Type B pancreatic cell (in vitro differentiated cells): ENCODE measurements around the gene ADAM19. TPM values are rescaled to one million over a fixed set of nuclear protein-coding genes. Genes with fewer than 3 reads are reported as not detected.

Source experiments
- DNase-seq: peaks from one replicate; pipeline ENCODE4 v3.0.0; 2021; ENCODE audit warnings: mixed read lengths; ENCODE audit not compliant: unreplicated experiment; ENCODE audit errors: extremely low spot score
- H3K27ac Mint-ChIP-seq: 2 replicates; pipeline ENCODE4 v1.8.0; 2021; ENCODE audit warnings: mild to moderate bottlenecking, mixed read lengths
- H3K27me3 Mint-ChIP-seq: 2 replicates; pipeline ENCODE4 v1.8.0; 2021; ENCODE audit warnings: mixed read lengths
- H3K36me3 Mint-ChIP-seq: 2 replicates; pipeline ENCODE4 v1.8.0; 2021; ENCODE audit warnings: mixed read lengths
- H3K4me1 Mint-ChIP-seq: one replicate; pipeline ENCODE4 v1.8.0; 2021; ENCODE audit warnings: mixed read lengths; ENCODE audit not compliant: unreplicated experiment
- H3K4me3 Mint-ChIP-seq: 2 replicates; pipeline ENCODE4 v1.8.0; 2021; ENCODE audit warnings: mild to moderate bottlenecking, mixed read lengths
- H3K9me3 Mint-ChIP-seq: 2 replicates; pipeline ENCODE4 v1.8.0; 2021; ENCODE audit warnings: mixed read lengths
- CTCF ChIP-seq: fragments of 200-600 bp; sonication (generic); conservative IDR thresholded peaks from 2 replicates; pipeline ENCODE4 v1.5.0; 2021; ENCODE audit warnings: antibody characterized with exemption, mild to moderate bottlenecking
- total RNA-seq: library from RNA; stranded (reverse); gene quantifications from 2 replicates; pipeline ENCODE4 v1.2.1, GENCODE V29; 2021; ENCODE audit warnings: low replicate concordance

ADAM19 gene
- total RNA-seq, 1 donor from 2014 or later: 15.8 TPM

DNA sequence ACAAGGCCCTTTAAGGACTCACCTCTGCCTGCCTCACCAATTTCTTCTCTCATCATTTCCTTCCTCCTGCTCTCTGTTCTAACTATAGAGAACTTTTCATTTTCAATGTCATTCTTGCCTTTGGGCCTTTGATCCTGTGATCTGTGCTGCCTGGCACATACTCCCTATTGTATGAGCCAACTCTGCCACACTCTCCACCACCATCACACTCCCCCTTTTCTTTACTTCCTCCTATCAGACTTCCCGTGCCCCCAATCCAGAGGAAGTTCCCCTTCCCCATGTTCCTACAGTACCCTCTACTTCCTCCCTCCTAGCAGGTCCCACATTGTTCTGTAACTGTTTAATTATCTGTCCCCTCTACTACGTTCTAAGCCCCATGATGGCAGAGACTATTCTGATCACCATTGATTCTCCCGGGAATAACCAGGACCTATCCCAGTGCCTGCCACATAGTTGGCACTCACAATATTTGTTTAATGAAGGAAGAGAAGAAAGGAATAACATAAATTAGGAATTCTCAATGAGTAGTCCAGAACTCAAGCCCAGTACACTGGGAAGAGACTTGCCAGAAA lies 27.5 kb downstream of the ADAM19 start:
- Mint-ChIP-seq H3K4me1 (peaks cover 5% of the 10 kb centered on the region), H3K36me3 (no peaks in the 10 kb centered on the region), H3K27me3 (no peaks in the 10 kb centered on the region), H3K9me3 (peaks cover 5% of the 10 kb centered on the region), H3K27ac (no peak overlapping the region), H3K4me3 (no peak overlapping the region)
- DNase-seq: no peak
- TF ChIP-seq CTCF: no peak

DNA sequence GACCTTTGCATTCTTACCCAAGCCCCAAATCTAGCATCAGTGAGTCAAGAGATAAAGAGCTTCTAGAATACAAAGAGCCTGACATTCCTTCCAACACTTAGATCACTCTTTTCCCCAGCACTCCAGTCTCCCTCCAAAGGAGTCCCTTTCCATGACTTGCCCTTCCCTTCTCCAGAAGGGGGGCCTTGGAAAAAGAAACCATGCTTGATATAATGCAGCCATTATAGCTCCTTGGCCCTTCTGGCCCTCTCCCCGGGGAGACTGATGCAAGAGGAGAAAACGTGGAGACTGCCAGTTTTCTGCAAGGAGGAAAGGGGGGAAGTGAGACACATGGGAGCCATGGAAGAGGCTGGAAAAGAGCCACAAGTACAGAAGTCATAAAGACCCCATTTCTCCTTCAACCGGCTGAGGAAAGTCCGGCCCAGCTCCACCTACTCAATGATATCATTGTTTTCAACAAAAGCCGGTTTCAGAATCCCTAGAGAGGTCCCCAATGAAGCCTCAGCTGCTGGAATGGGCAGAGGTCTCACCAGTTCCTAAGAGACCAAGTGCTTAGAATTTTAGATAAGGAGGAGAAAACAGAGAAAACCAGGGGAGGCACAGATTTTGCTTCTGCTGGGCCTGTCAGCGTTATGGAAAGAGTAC lies 29.0 kb downstream of the ADAM19 start:
- H3K9me3 Mint-ChIP-seq: peaks cover 5% of the 10 kb centered on the region
- no peaks in the 10 kb centered on the region for H3K36me3 Mint-ChIP-seq
- no peak for TF ChIP-seq CTCF
- no peak overlapping the region for H3K27ac Mint-ChIP-seq
- no peak overlapping the region for H3K4me3 Mint-ChIP-seq
- H3K27me3 Mint-ChIP-seq: peaks cover 3% of the 10 kb centered on the region
- DNase-seq: no peak
- H3K4me1 Mint-ChIP-seq: peaks cover 8% of the 10 kb centered on the region

DNA sequence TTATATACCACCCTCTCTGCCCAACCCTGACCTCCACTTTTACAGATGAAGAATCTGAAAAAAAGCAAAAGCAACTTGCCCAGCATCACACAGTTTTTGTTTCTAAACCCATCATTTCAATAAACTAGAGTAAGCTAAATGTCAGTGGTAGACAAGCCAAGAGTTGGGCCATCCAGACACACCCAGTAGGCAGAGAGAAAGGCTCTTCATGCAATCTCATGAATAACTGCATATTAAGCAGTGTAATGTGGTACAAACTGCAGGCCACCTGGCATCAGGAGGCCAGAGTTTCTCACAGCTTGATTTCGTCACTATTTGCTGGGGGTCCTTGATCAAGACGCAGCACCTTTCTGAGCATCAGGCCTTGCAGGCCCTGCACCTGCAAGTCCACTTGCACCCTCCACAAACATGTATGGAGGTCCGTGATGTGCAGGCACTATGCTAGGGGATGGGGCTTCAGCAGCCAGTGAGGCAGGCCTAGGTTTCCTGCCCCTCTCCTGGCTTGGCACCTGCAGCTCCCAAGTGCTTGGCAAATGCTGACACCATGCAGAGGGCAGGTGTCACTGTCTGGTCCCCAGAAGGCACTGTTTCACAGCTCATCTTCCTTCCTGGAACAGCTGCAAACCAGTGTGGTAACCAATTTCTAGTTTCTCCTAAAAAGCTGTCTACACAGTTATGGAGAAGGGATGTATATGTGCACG lies 29.8 kb downstream of the ADAM19 start:
- TF ChIP-seq CTCF: no peak
- H3K36me3 Mint-ChIP-seq: no peaks in the 10 kb centered on the region
- peaks cover 5% of the 10 kb centered on the region for H3K9me3 Mint-ChIP-seq
- peaks cover 3% of the 10 kb centered on the region for H3K27me3 Mint-ChIP-seq
- DNase-seq: no peak
- H3K4me1 Mint-ChIP-seq: peaks cover 16% of the 10 kb centered on the region
- H3K27ac Mint-ChIP-seq: no peak overlapping the region
- H3K4me3 Mint-ChIP-seq: no peak overlapping the region

DNA sequence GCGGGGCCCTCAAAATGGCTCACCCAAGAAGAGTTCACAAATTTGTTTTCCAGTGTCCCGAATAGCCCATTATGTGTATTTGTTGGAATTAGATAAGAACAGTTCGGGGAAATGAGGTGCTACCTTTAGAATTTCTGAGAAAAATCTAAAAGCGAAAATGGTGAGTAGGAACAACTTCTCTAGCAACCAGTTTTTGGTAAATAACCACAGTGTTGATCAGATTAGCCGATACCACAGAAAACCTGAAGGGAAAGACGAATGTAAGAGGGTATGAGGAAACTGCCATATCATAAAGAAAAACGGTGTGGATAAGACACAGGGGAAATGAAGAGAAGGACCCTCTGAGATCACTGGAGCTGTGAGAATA lies 31.0 kb downstream of the ADAM19 start:
- no peak for DNase-seq
- Mint-ChIP-seq H3K27ac (no peak overlapping the region), H3K4me1 (peaks cover 21% of the 10 kb centered on the region), H3K36me3 (no peaks in the 10 kb centered on the region), H3K9me3 (peaks cover 5% of the 10 kb centered on the region), H3K4me3 (no peak overlapping the region), H3K27me3 (peaks cover 3% of the 10 kb centered on the region)
- TF ChIP-seq CTCF: no peak

DNA sequence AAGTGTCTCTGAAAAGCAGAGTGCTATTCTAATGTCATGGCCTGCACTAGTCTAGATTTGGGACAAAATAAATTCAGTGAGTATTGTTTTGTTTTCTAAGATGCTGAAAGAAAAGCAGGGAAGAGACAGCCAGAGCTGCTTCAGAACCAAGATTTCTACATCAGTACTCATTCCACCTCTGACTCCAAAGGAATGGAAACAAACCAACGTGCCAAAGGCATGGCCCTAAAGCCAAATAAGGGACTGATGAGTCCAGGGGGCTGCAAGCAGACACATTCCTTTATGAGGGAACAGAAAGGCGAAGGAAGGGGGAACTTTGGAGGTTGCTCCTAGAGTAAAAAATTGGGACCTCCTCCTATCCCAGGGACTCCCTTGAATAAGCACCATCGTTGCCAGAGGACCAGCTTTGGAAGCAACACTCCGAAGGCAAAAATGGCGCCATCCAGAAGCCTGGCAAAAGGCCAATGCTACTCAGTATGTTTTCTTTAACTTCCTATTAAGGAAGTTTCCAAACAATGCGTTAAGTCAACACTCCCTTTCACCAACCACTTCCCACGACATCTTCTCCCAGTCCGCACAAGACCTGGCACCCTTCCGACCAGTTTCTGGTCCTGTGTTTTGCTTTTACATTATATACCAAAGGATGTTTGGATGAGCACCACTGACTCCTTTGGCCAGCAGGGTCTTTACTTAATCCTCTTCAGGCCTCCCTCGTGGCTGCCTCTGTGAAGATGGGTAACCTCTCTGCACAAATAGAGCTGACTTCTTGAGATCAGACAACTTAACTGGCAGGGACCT lies 31.6 kb downstream of the ADAM19 start:
- Mint-ChIP-seq H3K4me1 (peaks cover 21% of the 10 kb centered on the region), H3K4me3 (no peak overlapping the region), H3K36me3 (no peaks in the 10 kb centered on the region), H3K9me3 (peaks cover 5% of the 10 kb centered on the region), H3K27me3 (peaks cover 3% of the 10 kb centered on the region), H3K27ac (no peak overlapping the region)
- DNase-seq: no peak
- TF ChIP-seq CTCF: no peak
